Fibroblast of skin of left biceps (primary cell): ENCODE data around the gene ARHGAP15.
"Not testable (repeated sequence)": the region's sequence is repeated elsewhere in the genome, so short reads cannot be mapped to it uniquely, and the experiment has no call there.

Source experiments
- DNase-seq, 2 experiments: peaks; one replicate each; pipeline ENCODE4 v3.0.0-alpha.2; 2013; ENCODE audit warnings: low read depth in 2 of 2

Gene ARHGAP15

GRCh38 chr2:143128681-143129580, at the start of gene ARHGAP15:
TSS of gene ARHGAP15 (plus strand) at chr2:143129419.
- DNase-seq: no peak

- no peak for DNase-seq
These were observed 47.6 kb upstream of the ARHGAP15 start for GRCh38 chr2:143081616-143082015.

- DNase-seq: peak; percentile 19 to 23
These were observed 45.6 kb upstream of the ARHGAP15 start for GRCh38 chr2:143083636-143084035.

- no peak for DNase-seq
These were observed 44.8 kb upstream of the ARHGAP15 start for GRCh38 chr2:143084462-143084861.

- DNase-seq: no peak
These were observed 44.0 kb upstream of the ARHGAP15 start for GRCh38 chr2:143085125-143085784.

GRCh38 chr2:143087033-143087432, 42.2 kb upstream of the ARHGAP15 start:
- DNase-seq: no peak

- DNase-seq: no peak
These were observed 40.8 kb upstream of the ARHGAP15 start for GRCh38 chr2:143088388-143088787.

- not testable (repeated sequence) for DNase-seq
These were observed 39.7 kb upstream of the ARHGAP15 start for GRCh38 chr2:143089520-143089919.

GRCh38 chr2:143110758-143111428, 18.3 kb upstream of the ARHGAP15 start:
- DNase-seq: peak; percentile 29 to 31

GRCh38 chr2:143117225-143117624, 12.0 kb upstream of the ARHGAP15 start:
- DNase-seq: no peak

- DNase-seq: no peak
These were observed 8.1 kb upstream of the ARHGAP15 start for GRCh38 chr2:143121079-143121478.

- no peak for DNase-seq
These were observed 7.3 kb upstream of the ARHGAP15 start for GRCh38 chr2:143121957-143122356.

- DNase-seq: no peak
These were observed 5.3 kb upstream of the ARHGAP15 start for GRCh38 chr2:143123911-143124310.

- no peak for DNase-seq
These were observed 4.8 kb upstream of the ARHGAP15 start for GRCh38 chr2:143124445-143124844.

- no peak for DNase-seq
These were observed 3.5 kb upstream of the ARHGAP15 start for GRCh38 chr2:143125717-143126116.

GRCh38 chr2:143132355-143132754, 3.1 kb downstream of the ARHGAP15 start:
- no peak for DNase-seq

- no peak for DNase-seq
These were observed 4.6 kb downstream of the ARHGAP15 start for GRCh38 chr2:143133783-143134182.

GRCh38 chr2:143138292-143138691, 9.1 kb downstream of the ARHGAP15 start:
- DNase-seq: no peak

GRCh38 chr2:143139835-143140393, 10.7 kb downstream of the ARHGAP15 start:
- DNase-seq: no peak

GRCh38 chr2:143140864-143141661, 11.8 kb downstream of the ARHGAP15 start:
- no peak for DNase-seq

GRCh38 chr2:143142598-143142997, 13.4 kb downstream of the ARHGAP15 start:
- DNase-seq: no peak
